H9 (cell line): Measurements from ENCODE around the gene NUP214. TPM values are rescaled to one million over a fixed set of nuclear protein-coding genes. Genes with fewer than 3 reads are reported as not detected.

Experiments
- DNase-seq: peaks from one replicate; pipeline ENCODE4 v3.0.0-alpha.2; 2017
- H2AFZ ChIP-seq: one replicate; pipeline ENCODE4 v1.6.1; 2013; ENCODE audit warnings: mild to moderate bottlenecking, low read length, control low read depth, moderate library complexity
- H2AK5ac ChIP-seq: 2 replicates; pipeline ENCODE4 v1.6.1; 2013; ENCODE audit warnings: low read length, control low read depth, mixed read lengths; ENCODE audit not compliant: insufficient read length
- H2BK120ac ChIP-seq: one replicate; pipeline ENCODE4 v1.6.1; 2013; ENCODE audit warnings: low read depth, mild to moderate bottlenecking, low read length, control low read depth, inconsistent platforms; ENCODE audit not compliant: poor library complexity, severe bottlenecking
- H2BK12ac ChIP-seq: 2 replicates; pipeline ENCODE4 v1.6.1; 2013; ENCODE audit warnings: low read length, control low read depth, mixed read lengths, low read depth; ENCODE audit not compliant: insufficient read length
- H2BK15ac ChIP-seq: 2 replicates; pipeline ENCODE4 v1.6.1; 2013; ENCODE audit warnings: low read depth, low read length, control low read depth
- H2BK20ac ChIP-seq: one replicate; pipeline ENCODE4 v1.6.1; 2013; ENCODE audit warnings: low read depth, mild to moderate bottlenecking, low read length, control low read depth, inconsistent platforms; ENCODE audit not compliant: poor library complexity, severe bottlenecking
- H2BK5ac ChIP-seq: 2 replicates; pipeline ENCODE4 v1.6.1; 2013; ENCODE audit warnings: low read length, control low read depth, mixed read lengths; ENCODE audit not compliant: insufficient read length
- H3K14ac ChIP-seq: 2 replicates; pipeline ENCODE4 v1.6.1; 2013; ENCODE audit warnings: low read length, control low read depth; ENCODE audit not compliant: insufficient read depth
- H3K18ac ChIP-seq: 2 replicates; pipeline ENCODE4 v1.6.1; 2013; ENCODE audit warnings: low read depth, mild to moderate bottlenecking, mixed read lengths, low read length, control low read depth; ENCODE audit not compliant: insufficient read length
- H3K23ac ChIP-seq: 2 replicates; pipeline ENCODE4 v1.6.1; 2013; ENCODE audit warnings: low read length, control low read depth, mixed read lengths, low read depth; ENCODE audit not compliant: insufficient read length
- H3K23me2 ChIP-seq: 2 replicates; pipeline ENCODE4 v1.6.1; 2013; ENCODE audit warnings: low read depth, mild to moderate bottlenecking, mixed read lengths, low read length, control low read depth; ENCODE audit not compliant: insufficient read length, poor library complexity, severe bottlenecking
- H3K27ac ChIP-seq: 2 replicates; pipeline ENCODE4 v1.5.1; 2013; ENCODE audit warnings: low read length, control low read depth, mixed read lengths, low read depth; ENCODE audit not compliant: insufficient read length
- H3K27me3 ChIP-seq: 2 replicates; pipeline ENCODE4 v1.6.1; 2013; ENCODE audit warnings: low read length, control low read depth, inconsistent platforms; ENCODE audit not compliant: insufficient read depth
- H3K4ac ChIP-seq: 2 replicates; pipeline ENCODE4 v1.6.1; 2013; ENCODE audit warnings: low read depth, mild to moderate bottlenecking, control low read depth, inconsistent platforms, low read length, moderate library complexity
- H3K4me1 ChIP-seq: 2 replicates; pipeline ENCODE4 v1.6.1; 2013; ENCODE audit warnings: low read length, control low read depth, inconsistent platforms; ENCODE audit not compliant: insufficient read depth
- H3K4me2 ChIP-seq: 2 replicates; pipeline ENCODE4 v1.6.1; 2013; ENCODE audit warnings: low read length, control low read depth, mixed read lengths; ENCODE audit not compliant: insufficient read length, insufficient read depth
- H3K56ac ChIP-seq: 2 replicates; pipeline ENCODE4 v1.6.1; 2013; ENCODE audit warnings: low read depth, mild to moderate bottlenecking, mixed read lengths, low read length, control low read depth; ENCODE audit not compliant: insufficient read length
- H3K79me1 ChIP-seq: 2 replicates; pipeline ENCODE4 v1.6.1; 2013; ENCODE audit warnings: low read depth, mild to moderate bottlenecking, moderate library complexity, low read length, control low read depth, inconsistent platforms; ENCODE audit not compliant: insufficient read depth, poor library complexity, severe bottlenecking
- H3K79me2 ChIP-seq: 2 replicates; pipeline ENCODE4 v1.6.1; 2013; ENCODE audit warnings: low read length, control low read depth, inconsistent platforms; ENCODE audit not compliant: insufficient read depth
- H3K9ac ChIP-seq: 2 replicates; pipeline ENCODE4 v1.6.1; 2013; ENCODE audit warnings: low read length, control low read depth, mixed read lengths; ENCODE audit not compliant: insufficient read length; ENCODE audit errors: extremely low read depth
- H3K9me3 ChIP-seq: one replicate; pipeline ENCODE4 v1.6.1; 2013; ENCODE audit warnings: low read depth, low read length, inconsistent platforms; ENCODE audit not compliant: control insufficient read depth
- H3T11ph ChIP-seq: one replicate; pipeline ENCODE4 v1.6.1; 2013; ENCODE audit warnings: mild to moderate bottlenecking, low read length, control low read depth, inconsistent platforms
- H4K20me1 ChIP-seq: one replicate; pipeline ENCODE4 v1.6.1; 2013; ENCODE audit not compliant: control insufficient read depth, insufficient read length, insufficient read depth
- H4K5ac ChIP-seq: 2 replicates; pipeline ENCODE4 v1.6.1; 2013; ENCODE audit warnings: low read depth, mild to moderate bottlenecking, mixed read lengths, low read length, control low read depth; ENCODE audit not compliant: insufficient read length
- H4K8ac ChIP-seq: replicated peaks from 2 replicates; pipeline ENCODE4 v1.6.1; 2013; ENCODE audit warnings: low read length, control low read depth, mixed read lengths, low read depth; ENCODE audit not compliant: insufficient read length
- H4K91ac ChIP-seq: 2 replicates; pipeline ENCODE4 v1.6.1; 2013; ENCODE audit warnings: low read depth, mild to moderate bottlenecking, moderate library complexity, mixed read lengths, low read length, control low read depth; ENCODE audit not compliant: insufficient read length
- H3K27ac Mint-ChIP-seq, 3 experiments: 2 replicates in 2 of 3; 3 replicates in 1 of 3; pipeline ENCODE4 v1.8.0; 2020 to 2021; ENCODE audit warnings: mixed read lengths in 3 of 3, mild to moderate bottlenecking in 1 of 3, moderate library complexity in 1 of 3
- H3K27me3 Mint-ChIP-seq: 2 replicates; pipeline ENCODE4 v1.8.0; 2021; ENCODE audit warnings: low read depth, mild to moderate bottlenecking, moderate library complexity, mixed read lengths
- H3K36me3 Mint-ChIP-seq, 3 experiments: 2 replicates in 2 of 3; 3 replicates in 1 of 3; pipeline ENCODE4 v1.8.0; 2020 to 2021; ENCODE audit warnings: low read depth in 3 of 3, mixed read lengths in 3 of 3; ENCODE audit not compliant: insufficient read depth in 1 of 3
- H3K4me1 Mint-ChIP-seq, 2 experiments: 2 replicates each; pipeline ENCODE4 v1.8.0; 2020; ENCODE audit warnings: mixed read lengths in 2 of 2
- H3K4me3 Mint-ChIP-seq, 2 experiments: 2 replicates in 1 of 2; 3 replicates in 1 of 2; pipeline ENCODE4 v1.8.0; 2020 to 2021; ENCODE audit warnings: mild to moderate bottlenecking in 2 of 2, mixed read lengths in 2 of 2, moderate library complexity in 1 of 2
- H3K9me3 Mint-ChIP-seq, 2 experiments: 2 replicates in 1 of 2; 3 replicates in 1 of 2; pipeline ENCODE4 v1.8.0; 2020; ENCODE audit warnings: mild to moderate bottlenecking in 2 of 2, mixed read lengths in 2 of 2, moderate library complexity in 1 of 2
- WGBS: extraction: QIAGEN DNeasy Blood & Tissue Kit; methylation state at CpG from one replicate; pipeline ENCODE4 v1.1.7; 2013; ENCODE audit warnings: missing lambda C conversion rate, low lambda C conversion rate, mixed read lengths; ENCODE audit not compliant: insufficient read length; ENCODE audit errors: extremely low coverage; 5-methylcytosine and 5-hydroxymethylcytosine counted together
- total RNA-seq: library from RNA; stranded (reverse); gene quantifications from 2 replicates; pipeline ENCODE4 v1.2.1, GENCODE V29; 2021
- TF ChIP-seq, protein P1 (sequence below): fragments of 200-600 bp; sonication (generic); conservative IDR thresholded peaks from 3 replicates; pipeline ENCODE4 v1.8.0; 2021; ENCODE audit warnings: antibody characterized with exemption, mild to moderate bottlenecking

The NUP214 gene
- total RNA-seq, 1 experiment from 2014 or later, result 53.8 TPM

DNA sequence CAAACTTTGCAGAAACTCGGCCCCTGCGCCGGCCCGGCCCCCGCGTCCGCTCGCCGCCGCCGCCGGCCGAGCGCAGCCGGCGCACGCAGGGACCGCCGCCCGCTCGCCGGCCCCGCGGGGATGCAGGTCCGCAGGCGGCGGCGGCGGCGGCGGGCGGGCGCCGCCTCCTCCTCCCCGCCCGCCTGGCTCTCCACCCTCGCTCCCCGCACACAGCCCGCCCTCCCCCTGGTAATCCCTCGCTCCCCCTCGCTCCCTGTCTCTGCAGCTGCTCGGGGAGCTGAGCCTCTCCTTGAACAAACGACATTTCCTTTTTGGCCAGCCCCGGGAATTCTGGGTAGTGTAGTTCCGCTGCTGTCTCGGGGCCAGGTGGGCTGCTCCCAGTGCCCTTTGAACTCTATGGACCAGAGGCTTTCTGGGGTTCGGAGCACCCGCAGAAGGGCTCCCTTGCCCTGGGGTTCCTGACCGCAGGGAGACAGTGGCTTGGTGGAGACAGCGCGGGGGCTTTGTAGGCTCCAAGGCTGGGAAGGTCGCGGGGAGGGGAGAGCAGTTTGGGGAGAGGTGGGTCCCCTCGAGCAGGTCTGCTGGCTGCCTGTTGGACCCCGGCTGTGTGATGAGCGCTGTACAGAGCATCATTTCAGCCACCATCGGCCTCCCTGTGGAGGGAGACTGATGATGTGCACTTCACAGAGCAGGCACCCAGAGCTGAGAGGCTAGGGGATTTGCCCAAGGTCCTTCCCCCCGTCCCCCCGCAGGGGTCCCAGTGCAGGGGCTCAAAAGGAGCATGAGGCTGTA lies 152.7 kb downstream of the NUP214 start:
- peak overlapping the region; percentile 68 to 88 for H3K4me3 Mint-ChIP-seq
- TF ChIP-seq, protein P1, sequence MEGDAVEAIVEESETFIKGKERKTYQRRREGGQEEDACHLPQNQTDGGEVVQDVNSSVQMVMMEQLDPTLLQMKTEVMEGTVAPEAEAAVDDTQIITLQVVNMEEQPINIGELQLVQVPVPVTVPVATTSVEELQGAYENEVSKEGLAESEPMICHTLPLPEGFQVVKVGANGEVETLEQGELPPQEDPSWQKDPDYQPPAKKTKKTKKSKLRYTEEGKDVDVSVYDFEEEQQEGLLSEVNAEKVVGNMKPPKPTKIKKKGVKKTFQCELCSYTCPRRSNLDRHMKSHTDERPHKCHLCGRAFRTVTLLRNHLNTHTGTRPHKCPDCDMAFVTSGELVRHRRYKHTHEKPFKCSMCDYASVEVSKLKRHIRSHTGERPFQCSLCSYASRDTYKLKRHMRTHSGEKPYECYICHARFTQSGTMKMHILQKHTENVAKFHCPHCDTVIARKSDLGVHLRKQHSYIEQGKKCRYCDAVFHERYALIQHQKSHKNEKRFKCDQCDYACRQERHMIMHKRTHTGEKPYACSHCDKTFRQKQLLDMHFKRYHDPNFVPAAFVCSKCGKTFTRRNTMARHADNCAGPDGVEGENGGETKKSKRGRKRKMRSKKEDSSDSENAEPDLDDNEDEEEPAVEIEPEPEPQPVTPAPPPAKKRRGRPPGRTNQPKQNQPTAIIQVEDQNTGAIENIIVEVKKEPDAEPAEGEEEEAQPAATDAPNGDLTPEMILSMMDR, result no peak
- Histone ChIP-seq H2BK5ac (no peak overlapping the region), H3K4me2 (peak overlapping the region; percentile 10), H4K5ac (no peak overlapping the region), H2BK15ac (no peak overlapping the region), H3K4me1 (peaks cover 3% of the 10 kb centered on the region; the same call in 1 of the 2 replicates), H3K18ac (no peak overlapping the region), H4K91ac (no peak overlapping the region), H3K79me1 (no peaks in the 10 kb centered on the region), H2AFZ (no peak overlapping the region), H3K56ac (no peak overlapping the region), H3K23me2 (peaks cover 9% of the 10 kb centered on the region), H3K14ac (no peak overlapping the region; the same call in 1 of the 2 replicates), H3K4ac (no peak overlapping the region), H2AK5ac (no peak overlapping the region), H3K27ac (no peak overlapping the region), H2BK12ac (no peak overlapping the region), H3K9me3 (no peaks in the 10 kb centered on the region), H4K20me1 (peaks cover 6% of the 10 kb centered on the region), H3K79me2 (no peaks in the 10 kb centered on the region), H3K9ac (no peak overlapping the region), H2BK20ac (no peak overlapping the region), H3K23ac (no peak overlapping the region), H4K8ac (no peak overlapping the region), H2BK120ac (no peak overlapping the region), H3K27me3 (peaks cover 10% of the 10 kb centered on the region; the same call in 1 of the 2 replicates), H3T11ph (no peak overlapping the region)
- H3K4me1 Mint-ChIP-seq, result peaks cover 24 to 42% of the 10 kb centered on the region in 2 experiments
- peaks cover 53% of the 10 kb centered on the region for H3K27me3 Mint-ChIP-seq
- no peaks in the 10 kb centered on the region; a peak in 1 of 7 replicates for H3K36me3 Mint-ChIP-seq
- peak overlapping the region in 1 of 3 experiments; percentile 52; a peak in 1 of 7 replicates for H3K27ac Mint-ChIP-seq
- WGBS, result no CpG with 5 or more reads among the region's 59 CpGs
- peak; percentile 93 for DNase-seq
- no peaks in the 10 kb centered on the region; a peak in 1 of 5 replicates for H3K9me3 Mint-ChIP-seq
